Head of caudate nucleus (tissue), 42 donors: ENCODE results near the gene SLIT3.
A peak's percentile ranks its signal among the peaks of the same experiment; 100 is the strongest.

Experiments
- DNase-seq, 42 donors: peaks; one replicate each; pipeline versions ENCODE4 v3.0.0 to v3.0.0-alpha.2; 2020 to 2021; ENCODE audit warnings: mixed read lengths in 7 of 42
- intact Hi-C: fragments of 100-400 bp; cut with DNase I; formaldehyde crosslinking; loops from one replicate; pipeline ENCODE4 v1.15.0; 2022

The SLIT3 gene

DNA sequence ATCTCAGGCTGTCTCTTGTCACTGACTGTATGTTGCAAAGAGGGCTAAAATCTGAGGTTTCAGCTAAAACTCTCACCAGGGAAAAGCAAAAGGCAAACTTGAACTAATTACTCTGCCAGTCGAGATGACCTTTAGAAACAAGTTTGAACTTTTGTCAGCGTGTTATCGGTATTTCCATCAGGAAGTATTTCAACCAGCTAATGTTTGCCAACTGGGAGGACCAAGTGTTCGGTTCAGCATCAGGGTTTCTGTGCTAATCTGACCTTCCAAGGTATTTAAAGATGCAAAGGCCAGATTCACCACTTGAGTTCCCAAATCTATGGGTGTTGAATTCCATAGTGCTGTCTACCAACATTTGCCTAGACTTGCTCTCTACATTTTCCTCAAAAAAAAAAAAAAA is 230.5 kb downstream of the SLIT3 start:
- intact Hi-C loops: no loop called here
- DNase-seq: no peak

DNA sequence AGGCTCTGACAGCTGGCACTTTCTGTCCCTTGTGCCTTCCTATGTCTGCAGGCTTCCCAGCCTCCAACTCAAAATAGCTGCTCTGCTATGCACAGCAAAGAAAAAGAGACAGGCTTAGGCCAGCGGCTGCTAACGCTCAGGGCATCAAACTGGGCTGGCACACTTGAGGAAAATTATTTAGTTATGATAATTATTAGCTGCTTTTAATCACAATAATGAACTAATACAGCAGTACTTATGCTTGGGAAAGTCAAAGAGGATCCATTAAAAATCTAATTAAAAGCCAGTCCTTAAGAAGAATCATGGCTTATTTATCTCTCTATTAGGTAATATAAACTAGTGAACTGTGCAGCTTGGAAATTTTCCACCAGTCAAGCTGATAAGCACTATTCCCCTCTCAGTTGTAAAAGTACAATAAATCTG is 233.2 kb downstream of the SLIT3 start:
- intact Hi-C loops: no loop called here
- DNase-seq: no peak

DNA sequence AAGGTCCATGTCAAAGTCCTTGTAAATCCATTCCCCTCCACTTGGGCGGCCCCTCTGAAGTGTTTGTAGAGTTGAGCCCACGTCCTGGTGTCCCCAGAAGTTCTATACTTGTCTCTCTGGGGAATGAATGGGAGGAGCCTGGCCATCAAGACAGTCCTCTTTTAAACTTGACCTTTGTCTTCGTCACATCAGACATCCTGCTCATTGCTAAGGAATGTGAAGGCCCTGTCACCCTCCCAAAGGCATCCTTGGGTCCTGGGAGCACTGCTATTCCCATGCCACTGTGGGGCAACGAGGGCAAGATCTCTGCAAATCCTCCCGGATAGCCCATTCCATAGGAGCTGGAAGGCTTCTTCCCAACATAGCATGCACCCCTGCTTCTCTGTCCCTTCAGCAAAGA is 235.5 kb downstream of the SLIT3 start:
- DNase-seq: no peak

DNA sequence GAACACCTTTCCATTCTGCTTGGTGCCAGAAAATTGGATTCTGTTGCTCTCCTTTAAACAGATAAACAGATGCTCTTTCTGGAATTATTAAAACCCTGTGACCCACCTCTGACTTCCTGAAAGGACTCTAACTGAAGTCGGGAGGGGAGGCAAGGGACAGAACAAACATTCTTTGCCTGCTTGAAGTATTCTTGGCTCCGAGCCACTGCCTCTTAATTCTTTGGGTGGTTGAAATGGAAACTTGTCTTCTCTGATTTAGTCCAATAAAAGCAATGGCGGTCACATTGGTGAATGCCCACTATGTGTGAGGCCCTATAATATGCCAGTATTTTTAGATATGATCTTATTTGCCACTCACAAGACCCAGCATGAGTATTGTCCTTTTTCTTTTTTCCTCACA is 236.8 kb downstream of the SLIT3 start:
- no peak for DNase-seq
- intact Hi-C loops: no loop called here

More for the DNA sequence above, 235.5 kb downstream of the SLIT3 start:
- intact Hi-C loops: no loop called here

DNA sequence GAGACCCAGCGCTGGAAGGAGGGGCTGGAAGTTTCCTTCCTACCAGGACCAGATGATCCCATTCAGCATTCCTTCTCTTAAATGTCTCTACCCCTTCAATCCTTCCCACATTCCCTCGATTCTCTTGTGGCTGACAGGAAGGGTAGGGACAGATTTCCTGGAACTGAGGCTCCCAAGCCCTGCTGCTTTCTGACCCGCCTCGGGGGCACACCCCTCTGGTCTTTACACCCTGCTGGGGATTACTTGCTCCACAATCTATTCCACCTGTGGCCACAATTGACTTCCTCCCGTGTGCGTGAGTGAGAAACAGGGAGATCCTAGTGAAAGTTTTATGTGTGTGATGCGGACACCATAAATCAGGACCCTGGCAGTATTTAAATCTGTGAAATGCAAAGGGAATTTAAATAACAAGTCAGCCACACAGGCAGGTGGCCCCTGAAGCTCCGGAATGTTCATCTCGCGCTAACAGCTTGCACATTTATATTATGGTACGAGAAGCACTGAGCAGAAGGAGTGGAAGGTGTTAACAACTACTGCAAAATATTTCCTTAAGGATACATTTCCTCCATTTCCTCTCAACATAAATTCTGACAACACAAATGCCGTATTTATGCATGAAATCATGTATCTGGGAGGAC is 237.5 kb downstream of the SLIT3 start:
- no peak for DNase-seq
- intact Hi-C loops: no loop called here

DNA sequence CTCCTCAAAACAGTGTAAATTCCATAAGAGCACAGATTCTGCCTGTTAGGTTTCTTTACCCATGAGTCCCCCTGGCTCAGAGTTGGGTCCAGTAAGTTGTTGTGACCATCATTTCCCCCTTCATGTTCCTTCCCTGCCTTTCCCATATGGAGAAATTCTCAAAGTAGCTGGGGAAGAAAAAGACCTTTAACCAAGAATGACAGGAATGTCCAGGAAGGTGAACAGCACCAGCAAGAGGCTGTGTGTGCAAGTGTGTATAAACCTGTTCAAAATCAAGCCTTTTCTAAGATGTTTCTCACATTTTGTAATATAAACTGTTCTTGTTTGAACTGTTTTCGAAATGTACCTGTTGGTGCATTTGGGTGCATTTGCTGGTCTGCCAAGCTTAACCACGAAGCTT is 238.2 kb downstream of the SLIT3 start:
- DNase-seq: no peak
- intact Hi-C loops: no loop called here

DNA sequence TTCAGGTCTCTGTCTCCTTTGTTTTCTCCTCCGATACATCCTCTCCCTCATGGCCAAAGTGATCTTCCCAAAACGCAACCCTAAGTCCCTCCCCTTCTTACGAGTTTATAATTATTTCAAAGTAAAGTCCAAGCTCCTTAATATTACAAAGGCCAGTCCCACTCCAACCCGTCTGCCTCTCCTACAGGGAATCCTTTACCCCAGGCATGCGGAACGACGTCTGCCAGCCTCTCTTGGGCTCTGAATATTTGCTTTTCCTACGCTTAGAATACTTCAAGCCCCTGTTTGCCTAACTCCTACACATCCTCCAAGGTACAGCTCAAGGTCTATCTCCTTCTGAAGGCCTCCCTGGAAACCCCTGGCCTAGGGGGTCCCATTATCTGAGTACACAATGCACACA is 246.4 kb downstream of the SLIT3 start:
- intact Hi-C loops: no loop called here
- DNase-seq: no peak

DNA sequence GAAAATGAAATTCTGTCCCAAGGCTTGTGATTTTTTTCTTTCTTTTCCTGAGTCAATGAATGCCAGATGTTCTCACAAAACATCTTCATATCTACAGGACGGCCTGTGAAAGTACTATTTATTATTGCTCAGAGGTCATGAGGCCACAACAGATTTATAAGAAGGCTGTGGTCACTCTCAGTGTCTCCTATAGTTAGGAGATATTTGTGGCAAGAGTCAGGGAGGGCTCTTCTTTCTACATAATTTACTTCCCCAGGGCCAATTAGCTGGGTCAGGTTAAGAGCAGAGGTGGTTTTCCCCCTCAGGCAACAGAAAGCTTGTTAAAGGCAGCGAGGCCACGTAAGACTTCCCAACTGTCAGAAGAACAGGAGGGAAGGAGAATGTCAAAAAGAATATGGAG is 248.7 kb downstream of the SLIT3 start:
- DNase-seq: no peak
- intact Hi-C loops: no loop called here

DNA sequence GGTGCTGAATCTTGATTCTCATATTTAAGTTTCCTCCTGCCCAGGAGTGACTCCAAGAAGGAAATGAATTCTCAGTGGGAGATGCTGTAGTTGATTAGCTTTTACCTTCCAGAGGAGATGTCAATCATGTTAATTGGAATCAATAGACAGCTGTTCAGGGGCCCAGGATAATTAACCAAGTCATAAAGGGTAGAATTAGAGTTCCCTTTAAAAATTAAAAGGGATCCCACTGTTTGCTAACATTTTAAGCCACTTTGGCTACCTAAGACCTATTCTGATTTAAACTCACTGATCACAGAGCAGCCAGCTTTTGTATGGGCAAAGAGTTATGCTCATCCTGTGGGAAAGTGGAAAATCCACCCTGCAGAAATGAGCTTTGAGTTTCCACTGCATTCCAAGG is 249.6 kb downstream of the SLIT3 start:
- DNase-seq: no peak
- intact Hi-C loops: no loop called here

DNA sequence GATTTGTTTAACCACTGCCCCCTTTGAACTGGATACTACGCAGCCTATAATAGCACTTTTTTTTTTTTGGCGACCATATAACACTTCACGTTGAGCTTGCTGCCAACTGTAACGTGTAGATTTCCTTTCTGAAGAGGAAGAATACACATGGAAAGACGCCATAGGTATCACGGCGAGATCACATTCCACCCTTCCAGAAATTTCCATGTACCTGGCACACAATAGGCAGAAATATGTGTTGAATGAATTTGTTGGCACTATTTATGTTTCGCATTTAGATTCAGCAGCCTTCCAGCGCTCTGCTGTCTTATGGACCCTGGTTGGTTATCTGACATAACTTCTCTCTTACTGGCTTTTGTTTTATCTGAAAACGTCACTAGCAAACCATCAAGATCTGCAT is 250.3 kb downstream of the SLIT3 start:
- no peak for DNase-seq
- intact Hi-C loops: no loop called here

DNA sequence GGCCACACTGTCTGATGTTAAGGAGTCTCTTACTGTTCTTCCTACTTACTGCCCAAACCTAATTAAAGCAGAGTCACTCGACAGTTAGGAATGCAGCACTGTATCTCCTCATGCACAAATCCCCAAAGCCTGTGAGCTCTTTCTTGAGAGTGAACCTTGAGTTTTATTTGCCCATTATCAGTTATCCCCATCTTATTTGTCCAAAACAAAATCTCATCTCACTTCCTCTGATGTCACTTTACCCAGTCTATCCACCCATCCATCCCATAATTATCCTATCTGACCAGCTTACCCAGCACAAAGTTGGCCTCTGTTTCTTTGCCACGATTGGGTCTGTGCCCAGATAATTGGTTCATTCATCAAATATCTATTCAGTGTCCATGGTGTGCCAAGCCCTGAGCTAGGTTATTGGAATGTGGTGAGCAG is 250.8 kb downstream of the SLIT3 start:
- intact Hi-C loops: no loop called here
- peak in 23 of 42 donors; percentile 14 to 75 (median 40) for DNase-seq

DNA sequence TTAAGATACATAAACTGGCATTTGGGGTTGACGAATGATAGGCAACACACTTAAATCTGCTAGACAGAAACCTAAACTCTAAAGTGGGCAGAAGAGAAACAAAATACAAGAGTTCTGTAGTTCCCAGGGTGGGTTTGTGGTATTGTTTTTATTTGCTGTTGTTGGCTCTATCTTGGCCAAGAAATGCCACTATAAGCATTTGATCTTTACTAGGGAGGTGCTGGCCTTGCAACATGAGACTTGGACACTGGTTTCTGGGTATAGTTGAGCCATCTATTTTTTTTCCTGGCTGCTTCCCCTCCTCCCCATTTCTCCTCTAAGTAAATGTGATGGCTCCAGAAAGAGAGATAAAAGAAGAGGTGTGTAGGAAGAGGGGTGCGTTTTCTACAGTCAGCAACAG is 251.2 kb downstream of the SLIT3 start:
- DNase-seq: no peak
- intact Hi-C loops: no loop called here

DNA sequence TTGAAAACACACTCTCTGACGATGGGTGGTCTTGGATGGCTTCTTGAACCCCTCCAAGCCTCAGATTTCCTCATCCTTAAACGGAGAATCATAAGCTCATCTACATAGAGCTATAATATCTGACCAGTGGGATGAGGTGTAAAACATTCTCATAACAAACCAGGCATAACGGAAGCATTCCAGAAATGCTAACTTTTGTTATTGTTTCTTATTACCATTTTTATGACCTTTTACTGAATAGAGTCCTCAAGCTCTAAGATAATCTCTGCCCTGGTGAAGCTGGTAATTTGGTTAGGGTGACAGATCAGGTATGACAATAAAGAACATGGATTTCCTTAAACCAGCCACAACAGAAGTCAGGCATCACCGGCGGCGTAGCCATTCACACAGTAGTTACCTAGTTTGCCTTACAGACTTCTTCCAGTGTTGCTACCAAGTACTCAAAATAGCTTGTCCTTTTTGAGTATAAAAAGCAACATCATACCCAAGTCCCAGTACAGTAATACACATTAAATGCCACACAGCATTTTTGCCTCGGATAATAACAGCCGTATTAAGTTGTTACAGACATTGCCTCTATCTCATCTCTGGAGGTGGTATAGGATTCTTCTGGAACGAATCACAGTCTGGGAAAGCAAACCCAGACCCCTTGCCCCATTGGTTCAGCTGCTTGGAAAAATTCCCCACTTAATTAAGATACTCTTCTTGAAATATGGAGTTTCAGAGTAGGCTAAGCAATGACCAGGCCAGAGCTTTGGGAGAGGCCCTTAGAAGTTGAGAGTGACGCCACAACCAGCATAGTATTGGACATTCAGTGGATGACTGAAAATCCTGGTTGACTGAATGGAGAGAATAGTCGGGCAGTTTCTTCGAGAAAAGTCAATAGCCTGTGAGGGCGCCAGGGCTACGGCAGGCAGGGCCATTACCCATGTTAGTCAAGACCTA is 252.5 kb downstream of the SLIT3 start:
- no peak for DNase-seq
- intact Hi-C loops: no loop called here

DNA sequence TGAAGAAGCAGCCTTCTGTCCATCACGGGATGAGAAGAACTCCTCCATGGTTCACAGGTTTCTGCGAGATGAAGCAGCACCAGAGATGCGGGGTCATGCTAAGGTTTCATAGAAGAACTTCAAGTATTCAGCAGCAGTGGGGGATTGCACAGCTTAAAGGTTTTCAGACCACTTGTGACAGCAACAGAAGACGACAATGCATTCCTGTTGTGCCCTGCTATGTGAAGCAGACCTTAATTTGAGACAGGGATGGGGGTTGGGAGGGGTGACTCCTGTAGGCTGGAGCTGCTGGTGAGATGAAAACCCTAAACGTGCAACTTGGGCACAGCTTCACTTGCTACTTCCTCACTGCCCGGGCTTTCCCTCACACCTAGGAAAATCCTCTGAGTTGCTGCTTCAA is 256.0 kb downstream of the SLIT3 start:
- no peak for DNase-seq

DNA sequence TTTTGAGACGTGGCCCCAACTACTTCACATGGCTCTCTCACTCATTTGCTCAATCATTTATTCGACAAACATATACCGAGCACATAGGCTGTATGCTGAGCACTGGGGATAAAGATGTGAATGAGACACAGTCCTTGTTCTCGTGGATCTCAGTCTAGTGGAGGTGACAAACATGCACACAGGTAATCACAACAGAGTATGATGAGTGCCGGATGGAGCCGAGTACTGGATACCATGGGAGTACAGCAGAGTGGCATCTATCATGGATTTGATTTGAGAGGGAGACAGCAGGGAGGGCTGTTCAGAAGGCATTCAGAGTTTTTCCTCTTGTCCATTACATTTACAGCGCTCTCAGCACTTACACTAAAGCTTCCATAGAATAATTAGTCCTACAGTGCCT is 259.8 kb downstream of the SLIT3 start:
- DNase-seq: no peak
- intact Hi-C loops: no loop called here

More for the DNA sequence above, 256.0 kb downstream of the SLIT3 start:
- intact Hi-C loops: no loop called here

DNA sequence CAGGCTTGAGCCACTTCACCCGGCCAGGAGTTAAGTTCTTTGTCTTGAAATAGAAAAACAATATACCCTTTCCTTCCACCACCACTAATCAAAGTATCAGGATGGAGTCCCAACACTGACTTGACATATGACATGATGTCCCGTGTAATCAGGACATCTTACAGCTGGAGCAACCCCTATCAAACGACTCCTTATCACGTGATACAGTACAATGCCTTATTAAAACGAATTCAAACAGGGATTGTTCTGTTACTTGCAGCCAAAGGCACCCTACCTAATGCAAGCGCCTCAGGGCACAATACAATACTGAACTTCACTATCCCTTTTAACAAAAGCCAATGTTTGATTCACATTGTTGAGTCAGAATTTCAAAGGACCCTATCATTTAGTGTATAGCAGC is 261.3 kb downstream of the SLIT3 start:
- intact Hi-C loops: no loop called here
- DNase-seq: no peak

DNA sequence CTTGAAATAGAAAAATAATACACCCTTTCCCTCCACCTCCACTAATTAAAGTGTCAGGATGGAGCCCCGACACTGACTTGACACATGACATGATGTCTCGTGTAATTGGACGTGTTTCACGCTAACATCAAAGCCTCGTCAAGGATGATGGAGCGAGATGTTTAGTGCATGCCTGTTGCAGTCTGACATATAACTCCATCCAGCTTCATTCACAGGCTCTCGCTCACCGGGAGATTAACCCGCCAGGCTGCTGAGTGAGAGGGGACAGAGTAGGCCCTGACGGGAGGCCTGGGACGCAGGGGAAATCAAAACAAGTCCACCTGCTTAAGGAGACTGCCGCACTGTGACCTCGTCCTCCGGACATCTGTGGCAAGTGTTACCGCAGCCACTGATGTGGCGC is 263.5 kb downstream of the SLIT3 start:
- DNase-seq: no peak
- intact Hi-C loops: no loop called here

DNA sequence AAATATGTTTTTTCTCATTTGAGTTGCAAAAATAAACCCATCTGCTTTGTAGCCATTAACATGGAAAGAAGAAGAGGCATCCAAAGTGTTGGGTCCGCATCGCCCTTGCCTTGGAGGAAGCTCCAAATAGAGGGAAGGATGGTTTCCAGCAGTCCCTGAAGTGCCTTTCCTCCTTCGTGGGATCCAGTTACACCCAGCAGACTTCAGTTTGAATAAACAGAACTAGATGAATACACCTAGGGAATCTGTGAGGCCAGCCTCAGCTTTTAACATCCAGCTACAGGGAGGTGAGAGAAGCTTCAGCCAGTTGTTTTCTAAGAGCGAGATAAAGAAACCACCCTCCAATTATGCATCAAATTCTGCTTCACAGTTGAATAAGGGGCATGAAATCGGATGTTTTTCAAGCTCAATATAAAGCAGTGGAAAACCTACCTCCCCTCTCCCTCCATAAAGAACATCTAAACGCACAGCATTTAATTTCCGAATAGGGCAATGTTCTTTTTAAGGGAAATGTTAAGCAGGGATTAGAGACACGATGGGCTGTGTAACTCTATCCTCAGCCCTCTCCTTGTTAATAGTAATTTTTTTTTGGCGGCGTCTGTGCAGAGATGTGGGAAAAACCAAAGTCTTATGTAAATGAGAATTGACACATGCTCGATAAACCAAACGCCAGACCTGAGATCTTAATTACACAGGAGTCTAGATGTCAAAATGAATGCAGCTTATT is 264.7 kb downstream of the SLIT3 start:
- intact Hi-C loops: no loop called here
- no peak for DNase-seq

DNA sequence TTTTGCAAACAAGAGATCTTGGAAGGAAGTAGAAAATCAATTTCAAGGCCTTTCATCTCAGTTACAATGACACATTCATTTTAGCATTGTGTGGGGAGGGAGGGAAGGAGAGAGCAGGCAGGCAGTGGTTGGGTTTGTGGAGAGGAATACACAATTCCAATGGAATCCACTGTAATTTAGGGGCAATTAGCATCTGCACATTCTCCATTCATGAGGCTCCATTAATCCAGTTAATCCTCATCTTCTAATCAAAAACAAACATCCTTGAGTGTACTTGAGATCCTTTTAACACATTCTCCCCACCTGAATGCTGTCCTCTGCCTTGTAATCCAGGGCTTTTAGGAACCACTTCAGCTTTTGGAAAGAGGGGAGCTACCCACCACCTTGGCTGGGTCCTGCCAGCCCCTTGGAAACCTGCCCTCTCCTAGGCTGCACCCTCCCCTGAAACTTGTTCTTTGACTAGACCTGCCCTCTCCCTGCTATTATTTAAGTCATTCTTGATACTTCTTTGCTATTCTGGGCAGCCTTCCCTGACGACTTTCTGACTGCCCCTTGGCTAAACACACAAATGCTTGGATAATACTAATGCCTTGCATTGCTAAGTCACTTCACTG is 271.2 kb downstream of the SLIT3 start:
- intact Hi-C loops: no loop called here
- peak in 2 of 42 donors; percentile 27 to 40 for DNase-seq

DNA sequence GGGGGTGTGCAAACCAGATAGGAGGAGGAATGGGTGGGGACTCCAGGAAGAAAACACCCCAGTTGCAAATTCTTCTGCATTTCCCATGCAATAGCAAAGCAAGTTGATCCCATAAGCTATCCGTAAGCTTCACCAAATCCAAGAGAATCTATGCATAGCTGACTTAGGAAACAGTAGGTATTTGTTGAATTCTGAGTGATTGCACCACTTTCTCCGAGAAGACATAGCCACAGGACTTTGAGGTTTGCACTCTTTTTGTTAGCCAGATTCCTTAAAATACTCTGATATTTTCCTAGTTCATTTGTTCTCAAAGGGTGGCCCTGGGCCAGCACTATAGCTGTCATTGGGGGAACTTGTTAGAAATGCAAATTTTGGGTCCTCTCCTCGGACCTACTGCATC is 271.9 kb downstream of the SLIT3 start:
- intact Hi-C loops: no loop called here
- no peak for DNase-seq
